OCI-LY7 (cell line): ENCODE measurements around the gene C16orf78. TPM values are rescaled to one million over a fixed set of nuclear protein-coding genes. Genes with fewer than 3 reads are reported as not detected.

Experiments
- BruUV-seq: library from RNA; stranded (reverse); fragments of 400-500 nt; replicated peaks from 2 replicates; lab custom pipeline; 2021; lab: Mats Ljungman, UMichigan
- CTCF ChIA-PET: fragments of 300-600 bp; sonication (Branson Sonifier 250); formaldehyde crosslinking; loops from one replicate; lab custom pipeline; 2022; ENCODE audit warnings: antibody characterized with exemption; ENCODE audit not compliant: unreplicated experiment; lab: Charles Lee
- POLR2A ChIA-PET: fragments of 300-600 bp; sonication (Branson Sonifier 250); formaldehyde crosslinking; loops from one replicate; lab custom pipeline; 2022; ENCODE audit warnings: antibody characterized with exemption; lab: Charles Lee
- DNase-seq: peaks from one replicate; pipeline ENCODE4 v3.0.0-alpha.2; 2015; ENCODE audit warnings: low spot score
- H2AFZ ChIP-seq: fragments of 200-600 bp; sonication (generic), shearing (Covaris generic); 2 replicates; pipeline ENCODE4 v1.6.1; 2014; ENCODE audit warnings: mild to moderate bottlenecking, antibody characterized with exemption, low read length, moderate library complexity
- H3K27ac ChIP-seq: fragments of 200-600 bp; sonication (generic); 2 replicates; pipeline ENCODE4 v1.5.1; 2014; ENCODE audit warnings: mixed run types, low read depth, mild to moderate bottlenecking, moderate library complexity, low read length, inconsistent platforms; ENCODE audit not compliant: poor library complexity, severe bottlenecking
- H3K36me3 ChIP-seq: fragments of 200-600 bp; sonication (generic); 2 replicates; pipeline ENCODE4 v1.6.1; 2014; ENCODE audit warnings: mild to moderate bottlenecking, antibody characterized with exemption, low read length, moderate library complexity, mixed read lengths; ENCODE audit not compliant: insufficient read depth
- H3K4me1 ChIP-seq: fragments of 200-600 bp; sonication (generic); 2 replicates; pipeline ENCODE4 v1.5.1; 2014; ENCODE audit warnings: mild to moderate bottlenecking, low read length; ENCODE audit not compliant: insufficient read depth, poor library complexity, severe bottlenecking
- H3K4me2 ChIP-seq: fragments of 200-600 bp; sonication (generic); 2 replicates; pipeline ENCODE4 v1.6.1; 2014; ENCODE audit warnings: mild to moderate bottlenecking, low read length
- H3K4me3 ChIP-seq: fragments of 200-600 bp; sonication (generic); 2 replicates; pipeline ENCODE4 v1.5.1; 2014; ENCODE audit warnings: mild to moderate bottlenecking, low read depth, low read length; ENCODE audit not compliant: poor library complexity, severe bottlenecking
- H3K79me2 ChIP-seq: fragments of 200-600 bp; sonication (generic); 2 replicates; pipeline ENCODE4 v1.6.1; 2016; ENCODE audit warnings: low read depth, mild to moderate bottlenecking, low read length, moderate library complexity, mixed read lengths; ENCODE audit not compliant: insufficient read depth
- H3K9me2 ChIP-seq: fragments of 200-600 bp; sonication (generic); 2 replicates; pipeline ENCODE4 v1.6.1; 2016; ENCODE audit warnings: mild to moderate bottlenecking, low read length, mixed read lengths; ENCODE audit not compliant: insufficient read depth
- H3K9me3 ChIP-seq: fragments of 200-600 bp; sonication (generic); 2 replicates; pipeline ENCODE4 v1.6.1; 2014; ENCODE audit warnings: mild to moderate bottlenecking, mixed run types, low read length, mixed read lengths
- H4K20me1 ChIP-seq: fragments of 200-600 bp; sonication (generic); 2 replicates; pipeline ENCODE4 v1.6.1; 2014; ENCODE audit warnings: mild to moderate bottlenecking, antibody characterized with exemption, low read length, moderate library complexity, mixed read lengths; ENCODE audit not compliant: insufficient read depth
- EZH2phosphoT487 ChIP-seq: fragments of 200-600 bp; sonication (generic); IDR thresholded peaks from 2 replicates; pipeline ENCODE4 v1.6.1; 2018; ENCODE audit warnings: low read depth, borderline replicate concordance, mild to moderate bottlenecking, mixed run types, antibody characterized with exemption, low read length, moderate library complexity, mixed read lengths
- intact Hi-C: fragments of 100-400 bp; cut with micrococcal nuclease; formaldehyde crosslinking; loops from one replicate; pipeline ENCODE4 v1.10.0; 2022; ENCODE audit not compliant: unreplicated experiment
- total RNA-seq, 2 experiments: library from RNA; depleted of rRNA in 1 of 2; stranded (reverse); fragments of >200 nt in 1 of 2; shearing (Covaris generic) in 1 of 2; gene quantifications; 2 replicates each; pipeline ENCODE4 v1.2.3, GENCODE V29; 2014 to 2022
- TF ChIP-seq, protein P1 (sequence below): fragments of 200-600 bp; sonication (generic); conservative IDR thresholded peaks from 2 replicates; pipeline ENCODE4 v1.5.1; 2014; ENCODE audit warnings: mild to moderate bottlenecking, antibody characterized with exemption, low read length, moderate library complexity, mixed read lengths

C16orf78 gene
- total RNA-seq, 2 experiments from 2014 or later, result not detected

DNA sequence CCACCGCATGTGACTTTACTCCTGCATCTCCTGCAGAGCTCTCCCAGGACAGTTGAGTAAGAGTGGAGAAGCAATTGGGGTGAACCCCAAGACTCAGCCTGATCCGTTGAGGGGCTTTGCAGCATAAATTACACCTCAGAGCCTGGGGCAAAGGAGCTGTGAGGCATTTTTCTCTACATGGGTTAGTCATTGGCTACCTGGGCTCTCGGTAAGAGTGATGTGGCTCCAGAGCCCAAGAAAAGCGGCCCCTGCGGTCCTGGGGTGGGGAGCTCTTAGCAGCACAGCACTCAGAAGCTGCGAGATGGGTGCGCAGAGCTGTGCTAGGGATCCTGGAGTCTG lies 40.4 kb upstream of the C16orf78 start:
- Histone ChIP-seq H3K4me3 (no peak overlapping the region), H3K4me1 (peaks cover 16% of the 10 kb centered on the region), H3K9me3 (no peaks in the 10 kb centered on the region), H2AFZ (no peak overlapping the region), H3K9me2 (no peaks in the 10 kb centered on the region), H3K36me3 (no peaks in the 10 kb centered on the region), H3K27ac (no peak overlapping the region), H3K4me2 (no peak overlapping the region), H4K20me1 (no peaks in the 10 kb centered on the region), H3K79me2 (no peaks in the 10 kb centered on the region)
- intact Hi-C loops, result no loop called here
- ChIA-PET POLR2A (interaction anchor here (0.6 kb wide), 1 partner anchor 19 kb away, joined by 3 read pairs; no protein-coding TSS in a partner anchor), CTCF (no interaction called here)
- TF ChIP-seq, protein P1, sequence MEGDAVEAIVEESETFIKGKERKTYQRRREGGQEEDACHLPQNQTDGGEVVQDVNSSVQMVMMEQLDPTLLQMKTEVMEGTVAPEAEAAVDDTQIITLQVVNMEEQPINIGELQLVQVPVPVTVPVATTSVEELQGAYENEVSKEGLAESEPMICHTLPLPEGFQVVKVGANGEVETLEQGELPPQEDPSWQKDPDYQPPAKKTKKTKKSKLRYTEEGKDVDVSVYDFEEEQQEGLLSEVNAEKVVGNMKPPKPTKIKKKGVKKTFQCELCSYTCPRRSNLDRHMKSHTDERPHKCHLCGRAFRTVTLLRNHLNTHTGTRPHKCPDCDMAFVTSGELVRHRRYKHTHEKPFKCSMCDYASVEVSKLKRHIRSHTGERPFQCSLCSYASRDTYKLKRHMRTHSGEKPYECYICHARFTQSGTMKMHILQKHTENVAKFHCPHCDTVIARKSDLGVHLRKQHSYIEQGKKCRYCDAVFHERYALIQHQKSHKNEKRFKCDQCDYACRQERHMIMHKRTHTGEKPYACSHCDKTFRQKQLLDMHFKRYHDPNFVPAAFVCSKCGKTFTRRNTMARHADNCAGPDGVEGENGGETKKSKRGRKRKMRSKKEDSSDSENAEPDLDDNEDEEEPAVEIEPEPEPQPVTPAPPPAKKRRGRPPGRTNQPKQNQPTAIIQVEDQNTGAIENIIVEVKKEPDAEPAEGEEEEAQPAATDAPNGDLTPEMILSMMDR, result no peak
- TF ChIP-seq EZH2phosphoT487, result no peak
- DNase-seq, result no peak
- no TSS peak for BruUV-seq

DNA sequence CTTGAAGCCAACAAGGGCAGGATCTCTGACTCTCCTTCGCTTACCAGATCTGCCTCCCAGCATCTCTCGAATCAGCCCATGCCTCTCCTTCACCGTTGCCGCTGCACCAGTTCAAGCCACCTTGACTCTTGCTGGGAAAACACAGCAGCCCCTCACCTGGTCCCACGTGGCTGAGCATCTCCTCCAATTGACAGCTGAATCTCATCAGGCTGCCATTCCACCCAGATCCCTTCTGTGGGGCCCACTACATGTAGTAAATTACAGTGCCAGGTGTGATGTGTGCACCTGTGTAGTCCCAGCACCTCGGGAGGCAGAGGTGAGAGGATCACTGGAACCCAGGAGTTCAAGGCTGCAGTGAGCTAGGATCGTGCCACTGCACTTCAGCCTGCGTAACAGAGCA lies 37.8 kb upstream of the C16orf78 start:
- TF ChIP-seq EZH2phosphoT487, result no peak
- TF ChIP-seq, protein P1, result no peak
- H4K20me1 ChIP-seq, result no peaks in the 10 kb centered on the region
- ChIA-PET CTCF (no interaction called here), POLR2A (no interaction called here)
- no peak overlapping the region for H3K27ac ChIP-seq
- intact Hi-C loops, result loop anchor here (5.0 kb wide), 1 partner anchor 54 kb away; the partner anchor contains the start of gene CBLN1
- no peak overlapping the region for H2AFZ ChIP-seq
- no peaks in the 10 kb centered on the region for H3K9me2 ChIP-seq
- peaks cover 42% of the 10 kb centered on the region for H3K4me1 ChIP-seq
- H3K36me3 ChIP-seq, result no peaks in the 10 kb centered on the region
- no TSS peak for BruUV-seq
- no peak for DNase-seq
- no peaks in the 10 kb centered on the region for H3K9me3 ChIP-seq
- no peak overlapping the region for H3K4me2 ChIP-seq
- no peak overlapping the region for H3K4me3 ChIP-seq
- no peaks in the 10 kb centered on the region for H3K79me2 ChIP-seq

DNA sequence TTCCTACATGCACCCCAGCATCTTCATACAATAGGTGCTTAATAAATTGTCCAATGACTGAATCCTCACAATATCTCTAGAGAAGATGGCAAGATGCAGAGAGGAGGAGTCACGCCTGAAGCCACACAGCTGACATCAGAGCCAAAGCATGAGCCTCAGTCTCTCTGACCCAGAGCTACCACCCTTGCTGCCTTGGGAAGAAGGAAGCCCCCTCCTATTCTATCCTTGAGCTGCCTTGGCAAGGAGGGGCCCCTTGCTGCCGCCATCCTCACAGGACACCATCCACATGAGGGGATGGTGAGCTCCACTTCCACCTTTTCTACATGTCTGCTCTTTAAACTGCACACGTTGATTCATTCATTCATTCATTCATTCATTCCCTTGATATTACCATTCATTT lies 37.0 kb upstream of the C16orf78 start:
- no peaks in the 10 kb centered on the region for H3K9me2 ChIP-seq
- H3K36me3 ChIP-seq, result no peaks in the 10 kb centered on the region
- no peak overlapping the region for H3K27ac ChIP-seq
- CTCF ChIA-PET, result no interaction called here
- no peaks in the 10 kb centered on the region for H3K9me3 ChIP-seq
- H3K4me2 ChIP-seq, result no peak overlapping the region
- POLR2A ChIA-PET, result no interaction called here
- H3K4me1 ChIP-seq, result peaks cover 45% of the 10 kb centered on the region
- H3K79me2 ChIP-seq, result no peaks in the 10 kb centered on the region
- DNase-seq, result no peak
- no peaks in the 10 kb centered on the region for H4K20me1 ChIP-seq
- BruUV-seq, result no TSS peak
- TF ChIP-seq EZH2phosphoT487, result no peak
- TF ChIP-seq, protein P1, result no peak
- H2AFZ ChIP-seq, result no peak overlapping the region
- H3K4me3 ChIP-seq, result no peak overlapping the region
- intact Hi-C loops, result loop anchor here (5.0 kb wide), 1 partner anchor 54 kb away; the partner anchor contains the start of gene CBLN1
